Activated CD4-positive, alpha-beta T cell treated with anti-CD3 and anti-CD28 coated beads, Interleukin-2, Interleukin-6, amounts not matched to agents 100 ng/mL and 50 ng/mL, durations not matched to agents 16 hours and 8 hours (primary cell): ENCODE data around the gene RYR2.

Experiments
- DNase-seq: peaks from one replicate; pipeline ENCODE4 v3.0.0-alpha.2; 2020

Gene RYR2

GRCh38 chr1:237386362-237387143 lies 344.6 kb downstream of the RYR2 start:
- DNase-seq = peak; percentile 11

- DNase-seq = no peak
Observed at GRCh38 chr1:237387144-237387505, 345.1 kb downstream of the RYR2 start.

- no peak for DNase-seq
Observed at GRCh38 chr1:237390823-237391222, 348.8 kb downstream of the RYR2 start.

- DNase-seq = no peak
Observed at GRCh38 chr1:237393632-237394031, 351.6 kb downstream of the RYR2 start.

GRCh38 chr1:237394281-237394680 lies 352.3 kb downstream of the RYR2 start:
- DNase-seq = no peak

GRCh38 chr1:237396426-237396825 lies 354.4 kb downstream of the RYR2 start:
- no peak for DNase-seq

- no peak for DNase-seq
Observed at GRCh38 chr1:237398751-237399150, 356.8 kb downstream of the RYR2 start.

GRCh38 chr1:237405912-237406311 lies 363.9 kb downstream of the RYR2 start:
- no peak for DNase-seq

- peak; percentile 47 for DNase-seq
Observed at GRCh38 chr1:237411621-237412020, 369.6 kb downstream of the RYR2 start.

- DNase-seq = no peak
Observed at GRCh38 chr1:237416924-237417655, 375.1 kb downstream of the RYR2 start.

GRCh38 chr1:237428809-237429208 lies 386.8 kb downstream of the RYR2 start:
- no peak for DNase-seq

GRCh38 chr1:237429252-237429651 lies 387.3 kb downstream of the RYR2 start:
- DNase-seq = no peak

- no peak for DNase-seq
Observed at GRCh38 chr1:237431448-237431847, 389.5 kb downstream of the RYR2 start.

GRCh38 chr1:237440346-237440745 lies 398.4 kb downstream of the RYR2 start:
- no peak for DNase-seq

GRCh38 chr1:237444120-237444790 lies 402.3 kb downstream of the RYR2 start:
- no peak for DNase-seq

GRCh38 chr1:237448042-237448441 lies 406.1 kb downstream of the RYR2 start:
- no peak for DNase-seq

GRCh38 chr1:237457573-237457972 lies 415.6 kb downstream of the RYR2 start:
- DNase-seq = no peak

- DNase-seq = no peak
Observed at GRCh38 chr1:237467320-237467719, 425.3 kb downstream of the RYR2 start.

- DNase-seq = no peak
Observed at GRCh38 chr1:237470712-237471338, 428.8 kb downstream of the RYR2 start.

GRCh38 chr1:237471377-237471776 lies 429.4 kb downstream of the RYR2 start:
- DNase-seq = no peak

- DNase-seq = no peak
Observed at GRCh38 chr1:237471956-237472355, 430.0 kb downstream of the RYR2 start.

GRCh38 chr1:237473854-237474253 lies 431.9 kb downstream of the RYR2 start:
- no peak for DNase-seq

- no peak for DNase-seq
Observed at GRCh38 chr1:237478082-237478481, 436.1 kb downstream of the RYR2 start.
